ENCODE results near the gene C1orf159. TPM values are rescaled to one million over a fixed set of nuclear protein-coding genes. Genes with fewer than 3 reads are reported as not detected.

The C1orf159 gene
- polyA plus RNA-seq, 1 donor from 2014 or later: 31.5 TPM

DNA sequence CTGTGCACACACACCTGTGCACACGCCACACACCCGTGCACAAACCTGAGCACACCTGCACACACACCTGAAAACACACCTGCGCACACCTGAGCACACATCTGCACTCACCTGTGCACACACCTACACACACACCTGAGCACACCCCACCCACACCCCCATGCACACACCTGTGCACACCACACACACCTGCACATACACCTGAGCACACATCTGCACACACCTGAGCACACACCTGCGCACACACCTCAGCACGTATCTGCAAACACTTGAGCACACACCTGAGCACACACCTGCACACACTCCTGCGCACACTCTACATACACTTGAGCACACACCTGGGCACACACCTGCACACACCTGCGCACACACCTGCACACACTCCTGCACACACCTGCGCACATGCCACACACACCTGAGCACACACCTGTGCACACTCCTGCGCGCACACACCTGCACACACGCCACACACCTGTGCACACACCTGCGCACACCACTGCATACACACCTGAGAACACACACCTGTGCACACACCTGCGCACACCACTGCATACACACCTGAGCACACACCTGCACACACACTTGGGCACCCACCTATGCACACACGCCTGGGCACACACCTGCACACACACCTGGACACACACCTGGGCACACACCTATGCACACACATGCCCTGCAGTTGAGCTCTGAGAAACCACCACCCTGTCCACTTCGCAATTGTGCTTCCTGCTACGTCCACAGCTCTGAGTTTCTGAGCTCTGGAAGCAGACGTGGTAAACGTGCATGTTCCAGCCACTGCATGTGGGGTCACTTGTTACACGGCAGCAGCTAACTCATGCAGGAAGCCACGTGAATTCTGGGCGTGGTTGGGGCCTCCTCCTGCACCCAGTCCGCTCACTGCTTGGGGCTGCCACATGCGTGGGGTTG lies 8.0 kb upstream of the C1orf159 start:
- Histone ChIP-seq H3K9me3 (ENCODE audit: low read length) (no peaks in the 10 kb centered on the region), H2AFZ (ENCODE audit: low read depth, low read length) (no peak overlapping the region), H3K4me2 (ENCODE audit: low read length) (no peak overlapping the region), H3K79me2 (replicated peaks; ENCODE audit: insufficient read depth, low read length) (no peaks in the 10 kb centered on the region), H4K20me1 (ENCODE audit: insufficient read depth) (no peaks in the 10 kb centered on the region), H3K9me2 (ENCODE audit: insufficient read depth, low read length) (no peaks in the 10 kb centered on the region), H3K9ac (ENCODE audit: low read length) (no peak overlapping the region), H3K27ac (ENCODE audit: low read length) (no peak overlapping the region), H3K4me3 (ENCODE audit: low read length) (no peak overlapping the region), H3K36me3 (ENCODE audit: insufficient read depth, low read length) (no peaks in the 10 kb centered on the region), H3K27me3 (ENCODE audit: insufficient read depth, low read depth, low read length) (no peaks in the 10 kb centered on the region), H3F3A (ENCODE audit: insufficient read depth, low read length, poor library complexity, severe bottlenecking) (no peaks in the 10 kb centered on the region)
- TF ChIP-seq EZH2 (IDR thresholded peaks at IDR 0.05; ENCODE audit: borderline replicate concordance, insufficient read depth, low read length, poor library complexity, severe bottlenecking) (no peak), MXI1 (conservative IDR thresholded peaks at IDR 0.05; ENCODE audit: poor library complexity, severe bottlenecking) (no peak), REST (IDR thresholded peaks at IDR 0.05; ENCODE audit: borderline replicate concordance) (no peak), CTCF (IDR thresholded peaks at IDR 0.05; ENCODE audit: poor library complexity, severe bottlenecking) (no peak), POLR2AphosphoS5 (IDR thresholded peaks at IDR 0.05) (no peak), EP300 (conservative IDR thresholded peaks at IDR 0.05; ENCODE audit: poor library complexity, severe bottlenecking) (no peak), SMC3 (conservative IDR thresholded peaks at IDR 0.05; ENCODE audit: poor library complexity) (no peak), TAF1 (IDR thresholded peaks at IDR 0.05; ENCODE audit: low read depth) (no peak), RAD21 (conservative IDR thresholded peaks at IDR 0.05) (no peak)

- Histone ChIP-seq H3K27ac (ENCODE audit: low read length) (no peak overlapping the region), H2AFZ (ENCODE audit: low read depth, low read length) (no peak overlapping the region), H3K9ac (ENCODE audit: low read length) (no peak overlapping the region), H3F3A (ENCODE audit: insufficient read depth, low read length, poor library complexity, severe bottlenecking) (no peaks in the 10 kb centered on the region), H3K27me3 (ENCODE audit: insufficient read depth, low read depth, low read length) (no peaks in the 10 kb centered on the region), H3K9me2 (ENCODE audit: insufficient read depth, low read length) (no peaks in the 10 kb centered on the region), H3K36me3 (ENCODE audit: insufficient read depth, low read length) (no peaks in the 10 kb centered on the region), H3K4me3 (ENCODE audit: low read length) (no peak overlapping the region), H3K4me2 (ENCODE audit: low read length) (no peak overlapping the region), H4K20me1 (ENCODE audit: insufficient read depth) (no peaks in the 10 kb centered on the region), H3K9me3 (ENCODE audit: low read length) (no peaks in the 10 kb centered on the region), H3K79me2 (replicated peaks; ENCODE audit: insufficient read depth, low read length) (no peaks in the 10 kb centered on the region)
- TF ChIP-seq REST (IDR thresholded peaks at IDR 0.05; ENCODE audit: borderline replicate concordance) (no peak), POLR2AphosphoS5 (IDR thresholded peaks at IDR 0.05) (no peak), MXI1 (conservative IDR thresholded peaks at IDR 0.05; ENCODE audit: poor library complexity, severe bottlenecking) (no peak), EZH2 (IDR thresholded peaks at IDR 0.05; ENCODE audit: borderline replicate concordance, insufficient read depth, low read length, poor library complexity, severe bottlenecking) (no peak), TAF1 (IDR thresholded peaks at IDR 0.05; ENCODE audit: low read depth) (no peak), RAD21 (conservative IDR thresholded peaks at IDR 0.05) (no peak), EP300 (conservative IDR thresholded peaks at IDR 0.05; ENCODE audit: poor library complexity, severe bottlenecking) (no peak), CTCF (IDR thresholded peaks at IDR 0.05; ENCODE audit: poor library complexity, severe bottlenecking) (no peak)
These were observed 7.1 kb upstream of the C1orf159 start for GRCh38 chr1:1122981-1123480.

Data from neural cell (in vitro differentiated cells).